ENCODE results near the gene ADGRB2.

Gene ADGRB2

GRCh38 chr1:31764312-31765040 lies at the start of gene ADGRB2:
TSS of gene ADGRB2 (minus strand) at chr1:31764340. CDS start at chr1:31757221, 7,119 bp downstream.
- peak within 1 kb of the TSS; percentile 70 for H3K4me3 Mint-ChIP-seq
- peaks cover 33% of the 10 kb centered on the region for H3K4me1 Mint-ChIP-seq
- H3K27ac Mint-ChIP-seq, result no peak within 1 kb of the TSS
- H3K9me3 Mint-ChIP-seq, result no peaks in the 10 kb centered on the region
- ATAC-seq, result no peak
- DNase-seq, result no peak
- no peaks in the 10 kb centered on the region for H3K36me3 Mint-ChIP-seq (ENCODE audit: low read depth)
- H3K27me3 Mint-ChIP-seq, result peaks cover 25% of the 10 kb centered on the region

DNA sequence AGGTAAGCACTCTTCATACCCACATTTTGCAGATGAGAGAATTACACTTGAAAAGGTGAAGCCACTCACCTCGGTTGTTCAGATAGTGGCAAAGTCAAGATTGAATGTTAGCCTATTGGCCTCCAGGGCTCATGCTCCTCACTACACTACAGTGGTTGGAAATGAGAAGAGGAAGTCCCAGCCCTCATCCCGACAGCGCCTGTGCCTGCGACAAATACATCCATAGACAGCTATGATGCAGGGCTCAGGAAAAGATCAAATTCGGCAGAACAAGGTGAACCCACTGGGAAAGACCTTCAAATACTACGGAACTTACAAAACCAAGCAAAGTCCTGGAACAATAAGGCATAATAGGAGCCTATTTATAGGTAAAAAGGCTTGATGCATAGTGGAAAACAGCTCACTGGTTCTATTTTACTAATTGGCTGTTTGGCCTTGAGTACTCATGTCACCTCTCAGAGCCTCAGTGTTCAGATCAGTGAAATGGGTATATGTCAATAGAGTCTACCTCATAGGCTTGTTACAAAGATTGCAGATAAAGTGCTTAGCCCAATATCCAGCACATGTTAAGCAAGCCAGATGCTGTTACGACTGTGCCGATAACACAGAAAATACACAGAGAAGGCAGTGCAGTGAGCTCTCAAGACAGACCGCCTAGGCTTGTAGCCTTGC lies 48.2 kb upstream of the ADGRB2 start:
- Mint-ChIP-seq H3K27me3 (no peaks in the 10 kb centered on the region), H3K9me3 (no peaks in the 10 kb centered on the region), H3K4me1 (peaks cover 4% of the 10 kb centered on the region)

DNA sequence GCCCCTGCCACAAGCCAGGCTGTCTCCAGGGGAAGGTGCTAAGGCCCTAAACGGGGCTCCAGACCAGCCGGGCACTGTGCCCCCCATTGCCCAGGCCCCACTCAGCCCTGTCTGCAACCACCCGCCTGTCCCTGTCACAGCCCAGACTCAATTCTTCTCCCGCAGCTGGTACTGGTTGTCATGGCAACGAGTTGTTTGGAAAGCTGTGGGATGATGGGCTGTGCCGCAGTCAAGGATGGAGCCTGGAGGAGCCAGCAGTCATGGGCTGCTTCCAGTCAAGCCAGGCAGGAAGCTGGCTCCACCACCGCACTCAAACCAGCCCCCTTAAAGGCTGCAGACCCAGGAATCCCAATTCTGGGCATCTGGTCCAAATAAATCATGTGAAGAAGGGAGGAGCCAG lies 47.5 kb upstream of the ADGRB2 start:
- Mint-ChIP-seq H3K36me3 (ENCODE audit: low read depth) (no peaks in the 10 kb centered on the region), H3K9me3 (no peaks in the 10 kb centered on the region), H3K27me3 (no peaks in the 10 kb centered on the region), H3K27ac (no peak overlapping the region), H3K4me3 (no peak overlapping the region), H3K4me1 (peaks cover 4% of the 10 kb centered on the region)
- no peak for ATAC-seq
- DNase-seq, result no peak

More for the DNA sequence above, 48.2 kb upstream of the ADGRB2 start:
- Mint-ChIP-seq H3K36me3 (ENCODE audit: low read depth) (no peaks in the 10 kb centered on the region), H3K4me3 (no peak overlapping the region), H3K27ac (no peak overlapping the region)
- no peak for ATAC-seq
- no peak for DNase-seq

- Mint-ChIP-seq H3K4me1 (no peaks in the 10 kb centered on the region), H3K27me3 (no peaks in the 10 kb centered on the region), H3K4me3 (no peak overlapping the region), H3K36me3 (ENCODE audit: low read depth) (no peaks in the 10 kb centered on the region), H3K27ac (no peak overlapping the region), H3K9me3 (no peaks in the 10 kb centered on the region)
- ATAC-seq, result no peak
- no peak for DNase-seq
Observed at GRCh38 chr1:31809698-31810097, 45.6 kb upstream of the ADGRB2 start.

DNA sequence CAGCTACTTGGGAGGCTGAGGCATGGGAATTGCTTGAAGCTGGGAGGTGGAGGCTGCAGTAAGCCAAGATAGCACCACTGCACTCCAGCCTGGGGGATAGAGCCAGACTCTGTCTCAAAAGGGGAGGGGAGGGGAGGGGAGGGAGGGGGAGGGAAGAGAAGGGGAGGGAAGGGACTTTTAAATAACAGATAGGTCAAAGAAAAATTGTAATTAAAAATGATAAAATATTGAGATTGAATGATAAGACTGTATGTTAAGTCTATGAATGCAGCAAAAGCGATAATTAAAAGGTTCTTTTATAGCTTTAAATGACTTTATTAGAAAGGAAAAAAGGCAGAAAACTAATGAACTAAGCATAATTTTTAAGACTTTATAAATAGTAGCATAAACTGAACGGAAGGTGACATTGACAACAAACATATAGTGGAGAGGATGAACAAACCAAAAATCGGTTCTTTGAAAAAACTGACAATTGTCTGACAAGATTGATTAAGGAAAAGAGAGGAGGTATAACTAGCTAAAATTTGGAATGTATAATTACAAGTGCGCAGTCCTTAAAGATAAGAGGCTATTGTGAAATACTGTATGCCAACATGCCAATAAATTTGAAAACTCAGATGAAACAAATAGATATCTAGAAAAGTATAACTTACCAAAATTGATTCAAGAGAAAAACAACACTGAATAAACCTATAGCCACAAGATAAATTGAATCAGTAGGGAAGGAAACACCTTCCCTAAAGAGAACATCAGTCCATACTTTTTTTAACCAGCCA lies 43.3 kb upstream of the ADGRB2 start:
- Mint-ChIP-seq H3K27ac (no peak overlapping the region), H3K4me3 (no peak overlapping the region), H3K4me1 (peaks cover 4% of the 10 kb centered on the region), H3K36me3 (ENCODE audit: low read depth) (no peaks in the 10 kb centered on the region), H3K9me3 (no peaks in the 10 kb centered on the region), H3K27me3 (no peaks in the 10 kb centered on the region)
- no peak for ATAC-seq
- DNase-seq, result no peak

- no peak for ATAC-seq
- Mint-ChIP-seq H3K4me3 (no peak overlapping the region), H3K9me3 (no peaks in the 10 kb centered on the region)
Observed at GRCh38 chr1:31805318-31805717, 41.2 kb upstream of the ADGRB2 start.

GRCh38 chr1:31804098-31804497 lies 40.0 kb upstream of the ADGRB2 start:
- Mint-ChIP-seq H3K4me1 (peaks cover 9% of the 10 kb centered on the region), H3K4me3 (no peak overlapping the region), H3K9me3 (no peaks in the 10 kb centered on the region), H3K27ac (no peak overlapping the region), H3K27me3 (no peaks in the 10 kb centered on the region), H3K36me3 (ENCODE audit: low read depth) (no peaks in the 10 kb centered on the region)
- ATAC-seq (no peak), DNase-seq (no peak)

More at GRCh38 chr1:31805318-31805717, 41.2 kb upstream of the ADGRB2 start:
- H3K4me1 Mint-ChIP-seq, result peaks cover 9% of the 10 kb centered on the region
- DNase-seq, result no peak
- no peak overlapping the region for H3K27ac Mint-ChIP-seq
- H3K36me3 Mint-ChIP-seq (ENCODE audit: low read depth), result no peaks in the 10 kb centered on the region
- H3K27me3 Mint-ChIP-seq, result no peaks in the 10 kb centered on the region

DNA sequence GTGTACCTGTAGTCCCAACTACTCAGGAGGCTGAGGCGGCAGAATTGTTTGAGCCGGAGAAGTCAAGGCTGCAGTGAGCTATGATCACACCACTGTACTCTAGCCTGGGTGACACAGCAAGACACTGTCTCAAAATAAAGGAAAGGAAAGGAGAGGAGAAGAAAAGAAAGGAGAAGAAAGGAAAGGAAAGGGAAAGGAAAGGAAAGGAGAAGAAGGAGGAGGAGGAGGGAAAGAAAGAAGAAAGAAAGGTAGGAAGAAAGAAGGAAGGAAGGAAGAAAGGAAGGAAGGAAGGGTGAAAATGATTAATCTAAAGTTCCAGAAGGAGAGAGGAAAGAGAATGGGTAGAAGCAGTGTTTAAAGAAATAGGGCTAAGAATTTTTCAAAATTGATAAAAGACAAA lies 39.5 kb upstream of the ADGRB2 start:
- H3K36me3 Mint-ChIP-seq (ENCODE audit: low read depth), result no peaks in the 10 kb centered on the region
- no peaks in the 10 kb centered on the region for H3K9me3 Mint-ChIP-seq
- no peak overlapping the region for H3K4me3 Mint-ChIP-seq
- DNase-seq (no peak), ATAC-seq (no peak)
- H3K27me3 Mint-ChIP-seq, result no peaks in the 10 kb centered on the region
- peaks cover 12% of the 10 kb centered on the region for H3K4me1 Mint-ChIP-seq
- H3K27ac Mint-ChIP-seq, result no peak overlapping the region

GRCh38 chr1:31802190-31803150 lies 38.3 kb upstream of the ADGRB2 start:
- Mint-ChIP-seq H3K36me3 (ENCODE audit: low read depth) (no peaks in the 10 kb centered on the region), H3K9me3 (no peaks in the 10 kb centered on the region), H3K4me3 (peak overlapping the region; percentile 24), H3K27ac (no peak overlapping the region), H3K4me1 (peaks cover 12% of the 10 kb centered on the region), H3K27me3 (no peaks in the 10 kb centered on the region)
- DNase-seq (no peak), ATAC-seq (no peak)

- Mint-ChIP-seq H3K27me3 (no peaks in the 10 kb centered on the region), H3K9me3 (no peaks in the 10 kb centered on the region), H3K36me3 (ENCODE audit: low read depth) (no peaks in the 10 kb centered on the region), H3K27ac (no peak overlapping the region), H3K4me1 (peaks cover 12% of the 10 kb centered on the region), H3K4me3 (no peak overlapping the region)
- DNase-seq (no peak), ATAC-seq (no peak)
Observed at GRCh38 chr1:31801458-31801857, 37.3 kb upstream of the ADGRB2 start.

- H3K27ac Mint-ChIP-seq, result no peak overlapping the region
- ATAC-seq (no peak), DNase-seq (no peak)
- H3K4me3 Mint-ChIP-seq, result no peak overlapping the region
- no peaks in the 10 kb centered on the region for H3K36me3 Mint-ChIP-seq (ENCODE audit: low read depth)
- peaks cover 12% of the 10 kb centered on the region for H3K4me1 Mint-ChIP-seq
- H3K9me3 Mint-ChIP-seq, result no peaks in the 10 kb centered on the region
- no peaks in the 10 kb centered on the region for H3K27me3 Mint-ChIP-seq
Observed at GRCh38 chr1:31800674-31800967, 36.5 kb upstream of the ADGRB2 start.

DNA sequence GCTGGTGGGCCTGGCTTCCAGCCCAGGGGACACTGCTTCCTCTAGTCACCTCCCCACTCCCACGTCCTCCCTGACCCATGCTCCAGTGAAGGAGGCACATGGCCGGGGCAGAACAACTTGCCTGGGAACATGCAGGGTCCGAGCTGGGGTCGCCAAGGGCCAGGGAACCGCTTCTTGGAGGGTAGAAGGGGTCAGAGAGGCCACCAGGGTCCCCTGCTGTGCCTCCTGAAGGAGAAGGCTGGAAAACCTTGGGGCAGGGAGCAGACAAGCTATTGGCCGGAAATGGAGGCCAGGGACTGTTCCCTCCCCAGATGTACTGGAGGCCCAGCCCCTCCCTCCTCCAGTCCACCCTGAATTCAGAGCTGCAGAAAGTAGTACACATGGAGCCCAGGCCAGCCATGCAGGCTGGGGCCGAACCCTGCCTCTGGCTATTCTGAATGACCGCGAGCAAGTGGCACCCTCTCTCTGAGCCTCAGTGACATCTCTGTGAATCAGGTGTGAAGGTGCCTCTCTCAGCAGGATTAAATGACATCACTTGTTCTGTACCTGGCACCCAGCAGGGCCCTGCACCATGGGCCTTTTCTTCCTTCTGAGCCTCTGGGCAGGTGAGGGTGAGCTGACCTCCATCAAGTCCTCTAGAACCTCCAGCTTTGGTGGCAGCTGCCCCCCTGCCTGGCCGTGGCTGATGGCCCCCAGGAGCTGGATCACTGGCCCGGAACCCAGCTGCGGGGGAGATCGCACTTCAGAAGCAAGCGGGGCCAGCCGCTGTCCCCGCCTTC lies 35.9 kb upstream of the ADGRB2 start:
- Mint-ChIP-seq H3K4me1 (peaks cover 12% of the 10 kb centered on the region), H3K4me3 (no peak overlapping the region), H3K27ac (no peak overlapping the region), H3K36me3 (ENCODE audit: low read depth) (no peaks in the 10 kb centered on the region), H3K27me3 (no peaks in the 10 kb centered on the region), H3K9me3 (no peaks in the 10 kb centered on the region)
- DNase-seq (no peak), ATAC-seq (no peak)

DNA sequence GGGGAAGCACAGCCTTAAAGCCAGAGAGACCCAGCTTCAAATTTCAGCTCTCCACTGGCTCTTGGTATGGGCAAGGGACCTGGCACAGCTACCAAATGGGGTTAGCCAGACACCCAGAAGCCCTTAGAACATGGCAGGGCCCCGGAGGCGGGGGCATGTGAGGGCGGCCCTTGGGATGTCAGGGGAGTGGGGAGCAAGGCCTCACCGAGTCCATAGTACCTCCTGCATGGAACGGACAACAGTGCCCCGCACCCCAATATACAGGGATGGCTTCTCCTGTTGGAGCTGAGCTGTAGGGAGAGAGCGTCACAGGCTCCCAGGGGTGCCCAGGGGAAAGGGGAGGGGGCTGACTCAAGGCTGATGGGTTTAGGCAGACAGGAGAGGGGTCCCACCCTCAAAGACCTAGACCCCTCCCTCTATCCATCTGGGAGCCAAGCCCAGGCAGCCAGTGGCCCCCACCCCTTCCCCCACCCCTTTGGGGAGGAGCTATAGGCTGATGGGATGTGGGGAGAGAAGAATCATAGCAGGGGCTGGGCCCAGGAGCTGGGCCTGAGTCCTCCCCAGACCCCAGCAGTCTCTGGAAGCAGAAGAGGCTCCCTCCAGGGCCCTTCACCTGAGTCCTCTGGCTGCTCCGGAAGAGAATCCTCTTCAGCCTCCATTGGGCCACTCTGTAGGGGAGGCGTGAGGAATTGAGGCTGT lies 35.2 kb upstream of the ADGRB2 start:
- ATAC-seq (no peak), DNase-seq (no peak)
- Mint-ChIP-seq H3K4me1 (peaks cover 12% of the 10 kb centered on the region), H3K9me3 (no peaks in the 10 kb centered on the region), H3K27ac (no peak overlapping the region), H3K27me3 (no peaks in the 10 kb centered on the region), H3K4me3 (no peak overlapping the region), H3K36me3 (ENCODE audit: low read depth) (no peaks in the 10 kb centered on the region)

All from activated naive CD8-positive, alpha-beta T cell treated with anti-CD3 and anti-CD28 coated beads, Interleukin-2, amount 50 U/mL, for 24 hours (primary cell).